AG08395 (cell line): ENCODE results near the gene CFAP65.

Source experiments
- DNase-seq: peaks from one replicate; pipeline ENCODE4 v3.0.0; 2012; ENCODE audit warnings: mixed read lengths, low spot score

Gene CFAP65

GRCh38 chr2:219060821-219061791 is 19.8 kb upstream of the CFAP65 start, which contains the start of gene IHH:
IHH (minus strand) TSS chr2:219060921; CDS start chr2:219060467, 454 bp downstream.
- DNase-seq: peak; percentile 18

- DNase-seq: no peak
These were observed 18.7 kb upstream of the CFAP65 start for GRCh38 chr2:219059725-219060682.

- no peak for DNase-seq
These were observed 18.0 kb upstream of the CFAP65 start for GRCh38 chr2:219059375-219059724.

GRCh38 chr2:219058541-219059374 is 17.4 kb upstream of the CFAP65 start:
- peak; percentile 61 for DNase-seq

GRCh38 chr2:219057709-219058540 is 16.6 kb upstream of the CFAP65 start:
- peak; percentile 87 for DNase-seq

- no peak for DNase-seq
These were observed 15.8 kb upstream of the CFAP65 start for GRCh38 chr2:219056896-219057708.

- DNase-seq: no peak
These were observed 15.0 kb upstream of the CFAP65 start for GRCh38 chr2:219056176-219056895.

- DNase-seq: no peak
These were observed 13.9 kb upstream of the CFAP65 start for GRCh38 chr2:219054956-219055903.

- DNase-seq: no peak
These were observed 8.0 kb upstream of the CFAP65 start for GRCh38 chr2:219049282-219049681.

GRCh38 chr2:219045937-219046550 is 4.7 kb upstream of the CFAP65 start:
- peak; percentile 60 for DNase-seq

- no peak for DNase-seq
These were observed 1.4 kb upstream of the CFAP65 start for GRCh38 chr2:219042750-219043149.

GRCh38 chr2:219042157-219042556 is 841 bp upstream of the CFAP65 start:
- no peak for DNase-seq

GRCh38 chr2:219038600-219038999 is 2.7 kb downstream of the CFAP65 start:
- no peak for DNase-seq

GRCh38 chr2:219037783-219038499 is 3.4 kb downstream of the CFAP65 start:
- DNase-seq: no peak

- DNase-seq: no peak
These were observed 5.4 kb downstream of the CFAP65 start for GRCh38 chr2:219035942-219036341.

- no peak for DNase-seq
These were observed 6.5 kb downstream of the CFAP65 start for GRCh38 chr2:219034823-219035222.
